ENCODE data around the gene FBXO10.
"Not testable (repeated sequence)": the region's sequence is repeated elsewhere in the genome, so short reads cannot be mapped to it uniquely, and the experiment has no call there.

The FBXO10 gene

DNA sequence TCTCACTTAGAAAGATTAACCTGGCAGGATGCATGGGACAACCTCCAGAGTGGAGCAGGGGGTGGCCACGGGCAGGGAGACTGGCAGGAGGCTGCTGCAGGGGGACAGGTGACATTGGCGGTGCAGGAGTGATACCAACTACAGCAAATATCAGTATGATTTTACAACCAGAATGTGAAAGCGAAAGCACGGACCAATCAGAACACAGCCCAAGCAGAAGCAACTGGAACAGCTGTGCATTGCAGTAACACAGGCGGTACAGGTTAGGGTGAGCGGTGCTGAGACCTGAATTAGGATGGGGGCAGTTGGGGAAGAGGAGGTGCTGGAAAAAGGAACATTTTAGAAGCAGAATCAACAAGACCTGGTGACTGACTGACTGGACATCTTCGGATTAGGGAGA is 61.2 kb downstream of the FBXO10 start:
- H3K4me3 ChIP-seq (ENCODE audit: low read depth, low read length), result no peak overlapping the region
- TF ChIP-seq, protein P1, sequence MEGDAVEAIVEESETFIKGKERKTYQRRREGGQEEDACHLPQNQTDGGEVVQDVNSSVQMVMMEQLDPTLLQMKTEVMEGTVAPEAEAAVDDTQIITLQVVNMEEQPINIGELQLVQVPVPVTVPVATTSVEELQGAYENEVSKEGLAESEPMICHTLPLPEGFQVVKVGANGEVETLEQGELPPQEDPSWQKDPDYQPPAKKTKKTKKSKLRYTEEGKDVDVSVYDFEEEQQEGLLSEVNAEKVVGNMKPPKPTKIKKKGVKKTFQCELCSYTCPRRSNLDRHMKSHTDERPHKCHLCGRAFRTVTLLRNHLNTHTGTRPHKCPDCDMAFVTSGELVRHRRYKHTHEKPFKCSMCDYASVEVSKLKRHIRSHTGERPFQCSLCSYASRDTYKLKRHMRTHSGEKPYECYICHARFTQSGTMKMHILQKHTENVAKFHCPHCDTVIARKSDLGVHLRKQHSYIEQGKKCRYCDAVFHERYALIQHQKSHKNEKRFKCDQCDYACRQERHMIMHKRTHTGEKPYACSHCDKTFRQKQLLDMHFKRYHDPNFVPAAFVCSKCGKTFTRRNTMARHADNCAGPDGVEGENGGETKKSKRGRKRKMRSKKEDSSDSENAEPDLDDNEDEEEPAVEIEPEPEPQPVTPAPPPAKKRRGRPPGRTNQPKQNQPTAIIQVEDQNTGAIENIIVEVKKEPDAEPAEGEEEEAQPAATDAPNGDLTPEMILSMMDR (IDR thresholded peaks at IDR 0.05; ENCODE audit: low read depth, low read length, missing control alignments), result no peak
- DNase-seq (ENCODE audit: low read depth), result no peak
- in situ Hi-C loops (cut with HindIII; ENCODE audit: low sequenced_read_pairs), result loop anchor here (5.0 kb wide), 1 partner anchor 42 kb away; no protein-coding TSS in a partner anchor

DNA sequence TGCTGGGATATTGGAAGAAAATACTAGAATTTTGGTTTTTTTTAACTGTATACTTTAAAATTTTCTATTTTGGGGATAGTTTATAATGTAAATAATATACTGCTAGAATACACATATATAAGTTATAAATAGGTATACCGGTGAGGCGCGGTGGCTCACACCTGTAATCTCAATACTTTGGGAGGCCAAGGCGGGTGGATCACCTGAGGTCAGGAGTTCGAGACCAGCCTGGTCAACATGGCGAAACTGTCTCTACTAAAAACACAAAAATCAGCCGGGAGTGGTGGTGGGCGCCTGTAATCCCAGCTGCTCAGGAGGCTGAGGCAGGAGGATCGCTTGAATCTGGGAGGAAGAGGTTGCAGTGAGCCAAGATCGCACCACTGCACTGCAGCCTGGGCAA is 61.8 kb downstream of the FBXO10 start:
- not testable (repeated sequence) for DNase-seq (ENCODE audit: low read depth); H3K4me3 ChIP-seq (ENCODE audit: low read depth, low read length)
- in situ Hi-C loops (cut with HindIII; ENCODE audit: low sequenced_read_pairs), result loop anchor here (5.0 kb wide), 1 partner anchor 43 kb away; no protein-coding TSS in a partner anchor

DNA sequence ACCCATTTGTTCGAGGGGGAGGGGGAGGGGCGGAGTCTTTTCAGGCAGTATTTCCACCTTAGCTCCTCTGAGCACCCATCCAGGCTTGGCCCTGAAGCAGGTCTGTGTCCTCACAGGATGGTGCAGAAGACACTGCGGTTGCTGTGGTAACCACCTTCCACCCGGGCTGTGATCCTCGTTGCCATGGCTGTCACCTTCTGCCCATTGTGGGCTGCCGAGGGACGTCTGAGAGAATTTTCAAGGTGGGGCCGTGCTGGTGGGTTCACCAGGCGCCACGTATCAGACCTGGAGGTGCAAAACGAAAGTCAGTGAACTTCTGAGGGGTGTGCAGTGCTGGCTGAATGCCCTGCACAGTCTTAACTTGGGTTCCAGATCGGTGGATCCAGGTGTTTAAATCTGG is 63.7 kb downstream of the FBXO10 start:
- DNase-seq (ENCODE audit: low read depth), result no peak
- H3K4me3 ChIP-seq (ENCODE audit: low read depth, low read length), result no peak overlapping the region

DNA sequence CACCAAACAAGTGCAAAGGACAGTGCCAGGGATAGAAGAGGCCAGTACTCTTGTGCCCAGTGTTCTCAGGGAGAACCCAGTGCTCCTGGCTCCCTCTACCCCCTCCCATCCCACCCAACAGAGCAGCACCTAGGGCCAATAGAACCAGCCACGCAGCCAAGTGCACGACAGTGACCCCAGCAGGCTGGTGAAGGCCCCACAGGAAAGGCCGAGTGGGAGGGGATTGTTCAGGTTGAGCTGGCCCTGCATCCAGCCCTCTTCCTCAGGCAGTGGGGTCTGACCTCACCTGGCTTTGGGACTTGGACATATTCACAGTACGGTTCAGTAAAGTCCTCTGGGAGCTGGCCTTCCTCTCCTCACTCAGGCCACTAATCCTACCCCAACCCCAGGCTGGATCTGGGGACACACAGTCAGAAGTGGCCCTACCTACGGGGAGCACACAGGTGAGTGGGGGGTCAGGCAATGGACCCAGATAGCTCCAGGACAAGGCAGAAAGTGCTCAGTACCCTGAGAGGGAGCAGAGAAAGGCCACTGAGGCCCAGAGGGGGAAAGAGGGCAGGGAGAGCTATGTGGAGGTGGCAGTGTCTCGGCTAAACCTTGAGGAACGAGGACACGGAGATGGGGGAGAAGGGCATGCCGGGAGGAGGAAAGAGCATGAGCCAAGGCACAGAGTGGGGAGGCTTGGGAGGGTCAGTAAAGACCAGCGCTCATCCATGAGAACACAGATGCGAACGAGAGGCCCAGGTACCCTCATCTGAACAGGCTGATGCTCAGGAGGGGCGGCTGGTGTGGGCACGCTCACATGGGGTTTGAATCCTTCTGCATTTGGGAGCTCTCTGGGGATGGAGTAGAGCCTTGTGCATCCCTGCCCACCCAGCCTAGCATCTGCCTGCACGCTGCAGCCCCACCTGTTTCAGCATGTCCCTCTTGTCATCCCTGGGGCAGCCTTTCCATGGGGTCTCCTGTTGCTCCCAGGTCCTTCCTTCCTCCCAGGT is 64.9 kb downstream of the FBXO10 start:
- DNase-seq (ENCODE audit: low read depth), result no peak
- in situ Hi-C loops (cut with HindIII; ENCODE audit: low sequenced_read_pairs), result loop anchor here (5.0 kb wide), 1 partner anchor 46 kb away; no protein-coding TSS in a partner anchor
- H3K4me3 ChIP-seq (ENCODE audit: low read depth, low read length), result no peak overlapping the region
- TF ChIP-seq, protein P1 (IDR thresholded peaks at IDR 0.05; ENCODE audit: low read depth, low read length, missing control alignments), result peak; percentile 29

More for the DNA sequence above, 63.7 kb downstream of the FBXO10 start:
- in situ Hi-C loops (cut with HindIII; ENCODE audit: low sequenced_read_pairs), result loop anchor here (5.0 kb wide), 1 partner anchor 45 kb away; no protein-coding TSS in a partner anchor
- TF ChIP-seq, protein P1 (IDR thresholded peaks at IDR 0.05; ENCODE audit: low read depth, low read length, missing control alignments), result no peak

DNA sequence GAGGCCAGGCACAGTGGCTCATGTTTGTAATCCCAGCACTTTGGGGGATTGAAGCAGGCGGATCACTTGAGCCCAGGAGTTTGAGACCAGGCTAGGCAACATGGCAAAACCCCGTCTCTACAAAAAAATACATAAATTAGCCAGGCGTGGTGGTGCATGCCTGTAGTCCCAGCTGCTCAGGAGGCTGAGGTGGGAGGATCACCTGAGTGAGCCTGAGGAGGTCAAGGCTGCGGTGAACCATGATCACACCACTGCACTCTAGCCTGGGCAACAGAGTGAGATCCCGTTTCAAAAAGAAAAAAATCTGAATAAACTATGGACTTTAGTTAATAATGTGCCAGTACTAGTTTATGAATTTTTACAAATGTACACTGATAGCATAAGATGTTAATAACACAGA is 66.1 kb downstream of the FBXO10 start:
- DNase-seq (ENCODE audit: low read depth), result not testable (repeated sequence)
- in situ Hi-C loops (cut with HindIII; ENCODE audit: low sequenced_read_pairs), result loop anchor here (5.0 kb wide), 1 partner anchor 47 kb away; no protein-coding TSS in a partner anchor

DNA sequence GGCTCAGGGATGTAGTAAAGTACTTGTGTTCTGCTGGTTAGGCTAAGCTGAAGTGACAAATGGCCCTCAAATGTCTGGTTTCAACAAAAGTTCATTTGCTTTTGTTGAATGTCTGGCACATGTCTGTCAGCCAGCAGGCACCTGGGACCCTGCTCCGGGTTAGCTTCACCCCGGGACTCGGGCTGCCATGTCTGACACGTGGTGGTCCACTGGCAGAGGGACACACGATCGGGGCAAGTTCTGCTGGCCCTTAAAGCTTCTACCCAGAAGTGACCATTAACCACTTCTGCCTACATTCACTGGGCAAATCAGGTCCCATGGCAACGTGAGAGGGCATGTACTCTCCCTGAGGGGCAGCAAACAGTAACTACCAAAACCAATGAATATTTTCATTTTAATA is 66.6 kb downstream of the FBXO10 start:
- in situ Hi-C loops (cut with HindIII; ENCODE audit: low sequenced_read_pairs), result no loop called here

More for the DNA sequence above, 66.1 kb downstream of the FBXO10 start:
- H3K4me3 ChIP-seq (ENCODE audit: low read depth, low read length), result not testable (repeated sequence)

DNA sequence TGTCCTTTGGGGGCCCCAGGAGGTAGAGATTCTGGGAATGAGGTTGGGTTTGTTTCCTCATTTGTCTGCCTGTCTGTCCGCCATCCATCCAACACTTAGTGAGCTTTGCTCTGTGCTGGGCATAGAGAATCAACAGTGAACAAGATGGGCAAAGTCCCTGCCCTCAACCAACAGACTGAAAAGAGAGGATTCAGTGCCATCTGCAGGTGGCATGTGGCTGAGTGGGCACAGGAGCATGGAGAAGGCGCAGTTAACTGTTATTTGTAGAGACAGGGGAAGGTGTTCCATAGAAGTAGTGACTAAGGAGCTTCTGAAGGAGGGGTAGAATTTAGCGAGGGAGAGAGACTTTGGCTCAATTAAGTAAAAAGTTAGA is 67.4 kb downstream of the FBXO10 start:
- DNase-seq (ENCODE audit: low read depth), result no peak

More for the DNA sequence above, 66.6 kb downstream of the FBXO10 start:
- TF ChIP-seq, protein P1 (IDR thresholded peaks at IDR 0.05; ENCODE audit: low read depth, low read length, missing control alignments), result no peak
- no peak for DNase-seq (ENCODE audit: low read depth)
- H3K4me3 ChIP-seq (ENCODE audit: low read depth, low read length), result no peak overlapping the region

More for the DNA sequence above, 67.4 kb downstream of the FBXO10 start:
- TF ChIP-seq, protein P1 (IDR thresholded peaks at IDR 0.05; ENCODE audit: low read depth, low read length, missing control alignments), result no peak
- in situ Hi-C loops (cut with HindIII; ENCODE audit: low sequenced_read_pairs), result no loop called here
- H3K4me3 ChIP-seq (ENCODE audit: low read depth, low read length), result no peak overlapping the region

Measured in astrocyte of the cerebellum (primary cell).